NCI-H524 treated with DMSO at 0.1 percent for 48 hours (cell line): ENCODE data around the gene ERC2.

Source experiments
- DNase-seq: peaks from one replicate; lab custom pipeline; 2025; lab: John Stamatoyannopoulos, UW

ERC2 gene

DNA sequence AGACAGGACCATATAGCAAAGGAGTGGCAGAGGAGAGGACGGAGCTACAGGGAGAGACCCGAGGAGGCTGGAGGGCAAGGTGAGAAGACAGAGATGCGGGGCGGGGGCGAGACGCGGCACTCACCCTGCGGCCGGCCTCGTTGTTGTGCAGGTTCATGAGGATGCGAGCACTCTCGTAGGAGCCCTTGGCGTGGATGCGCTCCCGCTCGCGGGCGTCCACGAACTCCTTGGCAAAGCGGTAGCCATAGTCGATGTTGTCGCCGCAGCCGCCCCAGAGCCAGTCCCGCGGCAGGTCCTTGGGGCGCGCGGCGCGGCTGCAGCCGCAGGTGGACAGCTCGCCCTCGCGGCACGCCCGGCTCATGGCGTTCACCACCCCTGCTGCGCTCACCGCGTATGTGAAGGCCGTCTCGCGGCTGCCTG, 994.0 kb downstream of the ERC2 start:
- no peak for DNase-seq

GRCh38 chr3:55473788-55474187, 994.5 kb downstream of the ERC2 start:
- DNase-seq, result no peak

- DNase-seq, result no peak
Measured at GRCh38 chr3:55471522-55472280, 996.6 kb downstream of the ERC2 start.

DNA sequence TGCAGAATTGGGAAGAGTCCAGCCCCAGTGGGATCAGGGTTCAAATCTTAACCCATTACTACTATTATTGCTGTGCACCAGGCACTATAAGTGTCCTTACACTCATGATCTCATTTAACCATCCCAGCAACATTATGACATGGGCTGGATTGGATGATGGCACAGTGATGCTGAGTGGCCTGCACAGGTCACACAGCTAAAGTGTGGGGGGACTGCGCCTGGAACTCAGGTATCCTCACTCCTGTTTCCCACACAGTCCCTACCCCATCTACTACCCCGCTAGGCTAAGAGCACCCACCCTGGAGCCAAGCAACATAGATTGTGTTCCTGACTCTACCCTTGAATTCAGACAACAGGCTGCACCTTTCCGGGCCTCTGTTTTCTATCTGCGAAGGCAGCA, 997.2 kb downstream of the ERC2 start:
- DNase-seq, result no peak

DNA sequence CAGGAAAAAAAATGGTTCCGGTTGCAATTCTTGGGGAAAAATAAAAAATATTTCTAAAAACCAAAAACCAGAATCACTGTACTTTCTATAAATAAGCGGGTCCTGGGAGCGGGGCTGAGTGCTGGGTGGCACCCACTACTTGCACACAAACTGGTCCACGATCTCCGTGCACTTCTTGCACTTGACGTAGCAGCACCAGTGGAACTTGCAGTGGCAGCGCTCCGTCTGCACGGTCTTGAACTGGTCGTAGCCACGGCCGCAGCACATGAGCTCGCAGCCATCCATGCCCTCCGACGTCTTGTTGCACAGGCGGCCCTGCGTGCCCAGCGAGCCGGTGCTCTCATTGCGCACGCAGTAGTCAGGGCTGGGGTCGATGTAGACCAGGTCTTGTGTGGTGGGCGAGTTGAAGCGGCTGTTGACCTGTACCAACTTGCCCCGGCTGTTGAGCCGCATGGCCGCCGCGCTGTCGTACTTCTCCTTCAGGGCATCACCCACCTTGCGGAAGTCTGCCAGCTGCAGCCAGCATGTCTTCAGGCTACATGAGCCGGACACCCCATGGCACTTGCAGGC, 998.2 kb downstream of the ERC2 start:
- no peak for DNase-seq

DNA sequence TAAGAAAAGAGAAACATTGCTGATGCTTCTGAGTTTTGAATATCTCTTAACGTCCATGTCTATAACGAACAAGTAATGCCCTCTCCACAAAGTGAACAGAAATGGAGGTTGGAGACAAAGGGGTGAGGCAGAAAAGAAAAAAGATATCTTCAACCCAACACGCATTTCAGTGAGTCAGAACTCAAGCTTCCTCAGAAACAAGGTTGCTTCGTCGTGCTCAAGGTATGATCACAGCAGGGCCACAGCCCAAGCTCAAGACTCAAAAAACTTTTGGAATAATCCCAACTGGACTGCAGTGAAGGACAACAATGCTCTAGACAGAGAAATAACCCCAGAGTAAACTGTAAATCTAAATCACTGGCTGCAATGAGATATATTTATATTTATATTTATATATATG, 1000.0 kb downstream of the ERC2 start:
- no peak for DNase-seq

- DNase-seq, result no peak
Measured at GRCh38 chr3:55467099-55467498, 1001.2 kb downstream of the ERC2 start.

DNA sequence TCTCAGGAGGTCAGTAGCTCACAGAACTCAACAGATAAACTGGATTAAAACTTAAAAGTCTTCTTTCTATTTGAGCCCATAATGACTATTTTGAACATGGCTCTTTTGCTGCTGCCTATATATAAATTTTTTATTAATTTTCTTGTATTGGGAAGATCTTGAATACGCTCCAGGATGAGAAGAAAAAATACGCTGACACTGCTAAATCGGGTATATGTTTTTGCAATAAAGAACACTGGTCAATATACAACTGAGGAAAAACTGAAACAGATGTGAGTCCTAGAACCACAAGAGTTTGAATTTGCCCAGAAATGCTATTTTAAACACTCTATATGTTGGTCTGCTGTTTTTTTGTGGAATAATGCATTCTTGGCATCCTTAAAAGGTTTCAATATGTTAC, 1001.7 kb downstream of the ERC2 start:
- DNase-seq, result no peak

GRCh38 chr3:55461896-55462295, 1006.4 kb downstream of the ERC2 start:
- DNase-seq, result no peak

DNA sequence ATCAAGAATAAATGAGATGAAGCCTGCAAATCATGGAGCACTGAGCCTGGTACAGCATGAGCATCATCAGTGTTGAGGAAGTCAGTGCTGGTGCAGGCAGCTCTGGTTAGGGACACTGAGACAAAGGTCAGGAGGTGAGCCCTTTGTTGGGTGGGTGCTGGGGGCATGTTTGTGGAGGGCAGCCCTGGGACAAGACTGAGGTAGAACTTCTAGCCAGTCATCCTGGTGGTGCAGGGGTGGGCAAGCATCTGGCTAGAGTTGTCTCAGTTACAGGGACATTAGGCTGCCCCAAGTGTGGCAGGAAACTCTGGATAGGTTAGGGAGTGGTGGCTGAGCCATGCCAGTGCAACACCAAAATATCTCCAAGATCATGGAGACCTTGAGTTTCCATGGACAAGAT, 1008.4 kb downstream of the ERC2 start:
- DNase-seq, result no peak
